Peyer's patch (tissue), 4 donors: ENCODE measurements around the gene PROX1. TPM values are rescaled to one million over a fixed set of nuclear protein-coding genes. Genes with fewer than 3 reads are reported as not detected.
A peak's percentile ranks its signal among the peaks of the same experiment; 100 is the strongest.

Experiments used
- DNase-seq, 3 donors: peaks; one replicate each; pipeline ENCODE4 v3.0.0-alpha.2; 2017 to 2019
- H3K27ac ChIP-seq, 4 donors: fragments of 200-600 bp; sonication (generic); one replicate each; pipeline ENCODE4 v1.5.1; 2016 to 2019
- H3K27me3 ChIP-seq, 2 donors: fragments of 200-600 bp; sonication (generic); one replicate each; pipeline ENCODE4 v1.5.1; 2019
- H3K36me3 ChIP-seq, 3 donors: fragments of 200-600 bp; sonication (generic); one replicate each; pipeline ENCODE4 v1.5.1; 2016 to 2019
- H3K4me1 ChIP-seq, 4 donors: fragments of 200-600 bp; sonication (generic); one replicate each; pipeline ENCODE4 v1.5.1; 2016 to 2019
- H3K4me3 ChIP-seq, 4 donors: fragments of 200-600 bp; sonication (generic); 1 replicate in 3 of 4; 2 replicates in 1 of 4; pipeline ENCODE4 v1.5.1; 2016 to 2019; ENCODE audit warnings: mild to moderate bottlenecking in 1 of 4
- H3K9me3 ChIP-seq, 4 donors: fragments of 200-600 bp; sonication (generic); one replicate each; pipeline ENCODE4 v1.5.1; 2016 to 2019; ENCODE audit warnings: mild to moderate bottlenecking in 1 of 4
- CTCF ChIP-seq, 6 experiments: fragments of 450-650 bp in 4 of 6; fragments of 200-600 bp in 2 of 6; sonication (generic) in 1 of 6; IDR thresholded peaks; one replicate each; pipeline ENCODE4 v1.5.1; 2017 to 2019; ENCODE audit warnings: antibody characterized with exemption in 6 of 6, mild to moderate bottlenecking in 3 of 6, moderate library complexity in 1 of 6
- POLR2A ChIP-seq, 2 donors: fragments of 450-650 bp; IDR thresholded peaks; one replicate each; pipeline ENCODE4 v1.5.1; 2017; ENCODE audit warnings: antibody characterized with exemption in 2 of 2, mild to moderate bottlenecking in 2 of 2, moderate library complexity in 2 of 2
- total RNA-seq, 4 donors: library from RNA; depleted of rRNA; stranded (reverse); fragments of >200 nt; gene quantifications; one replicate each; pipeline ENCODE4 v1.1.0, GENCODE V29; 2016

Gene PROX1
- total RNA-seq, 4 donors from 2014 or later = 7.4 to 26.4 (median 13.7) TPM

DNA sequence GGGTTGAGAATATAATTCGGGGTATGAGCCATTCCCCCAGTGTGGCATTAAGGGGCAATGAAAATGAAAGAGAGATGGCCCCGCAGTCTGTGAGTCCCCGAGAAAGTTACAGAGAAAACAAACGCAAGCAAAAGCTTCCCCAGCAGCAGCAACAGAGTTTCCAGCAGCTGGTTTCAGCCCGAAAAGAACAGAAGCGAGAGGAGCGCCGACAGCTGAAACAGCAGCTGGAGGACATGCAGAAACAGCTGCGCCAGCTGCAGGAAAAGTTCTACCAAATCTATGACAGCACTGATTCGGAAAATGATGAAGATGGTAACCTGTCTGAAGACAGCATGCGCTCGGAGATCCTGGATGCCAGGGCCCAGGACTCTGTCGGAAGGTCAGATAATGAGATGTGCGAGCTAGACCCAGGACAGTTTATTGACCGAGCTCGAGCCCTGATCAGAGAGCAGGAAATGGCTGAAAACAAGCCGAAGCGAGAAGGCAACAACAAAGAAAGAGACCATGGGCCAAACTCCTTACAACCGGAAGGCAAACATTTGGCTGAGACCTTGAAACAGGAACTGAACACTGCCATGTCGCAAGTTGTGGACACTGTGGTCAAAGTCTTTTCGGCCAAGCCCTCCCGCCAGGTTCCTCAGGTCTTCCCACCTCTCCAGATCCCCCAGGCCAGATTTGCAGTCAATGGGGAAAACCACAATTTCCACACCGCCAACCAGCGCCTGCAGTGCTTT, 9.4 kb downstream of the PROX1 start:
- no peak for TF ChIP-seq POLR2A (IDR thresholded peaks at IDR 0.05)
- TF ChIP-seq CTCF (IDR thresholded peaks at IDR 0.05) = no peak
- H3K4me3 ChIP-seq = peak overlapping the region in 2 of 4 donors; percentile 5 to 12
- H3K4me1 ChIP-seq = no peaks in the 10 kb centered on the region
- no peak for DNase-seq
- no peaks in the 10 kb centered on the region for H3K9me3 ChIP-seq
- H3K36me3 ChIP-seq = no peaks in the 10 kb centered on the region
- peak overlapping the region in 1 of 4 donors; percentile 33 for H3K27ac ChIP-seq
- H3K27me3 ChIP-seq = no peaks in the 10 kb centered on the region

DNA sequence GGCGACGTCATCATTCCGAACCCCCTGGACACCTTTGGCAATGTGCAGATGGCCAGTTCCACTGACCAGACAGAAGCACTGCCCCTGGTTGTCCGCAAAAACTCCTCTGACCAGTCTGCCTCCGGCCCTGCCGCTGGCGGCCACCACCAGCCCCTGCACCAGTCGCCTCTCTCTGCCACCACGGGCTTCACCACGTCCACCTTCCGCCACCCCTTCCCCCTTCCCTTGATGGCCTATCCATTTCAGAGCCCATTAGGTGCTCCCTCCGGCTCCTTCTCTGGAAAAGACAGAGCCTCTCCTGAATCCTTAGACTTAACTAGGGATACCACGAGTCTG, 10.0 kb downstream of the PROX1 start:
- no peak overlapping the region for H3K27ac ChIP-seq
- no peaks in the 10 kb centered on the region for H3K4me1 ChIP-seq
- H3K9me3 ChIP-seq = no peaks in the 10 kb centered on the region
- no peak for DNase-seq
- no peak overlapping the region for H3K4me3 ChIP-seq
- TF ChIP-seq CTCF (IDR thresholded peaks at IDR 0.05) (no peak), POLR2A (IDR thresholded peaks at IDR 0.05) (no peak)
- no peaks in the 10 kb centered on the region for H3K36me3 ChIP-seq
- H3K27me3 ChIP-seq = no peaks in the 10 kb centered on the region

DNA sequence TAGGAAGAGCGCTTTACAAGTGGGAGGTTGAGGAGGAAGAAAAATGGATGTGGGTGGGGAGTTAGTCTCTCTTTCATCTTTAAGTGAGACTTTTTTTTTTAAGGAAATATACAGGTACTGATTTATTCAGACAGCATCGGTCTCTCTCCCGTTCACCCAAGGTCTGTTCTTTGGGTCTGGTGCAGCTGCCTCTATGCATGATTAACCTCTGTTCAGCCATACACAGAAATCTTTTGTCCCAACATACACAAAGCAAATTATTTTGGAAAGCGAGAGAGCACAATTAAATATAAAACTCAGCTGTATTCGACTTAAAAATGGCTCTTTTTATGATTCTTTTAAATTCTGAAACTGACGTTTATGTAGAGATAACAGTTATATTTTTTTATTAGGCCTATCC, 11.0 kb downstream of the PROX1 start:
- Histone ChIP-seq H3K4me1 (no peaks in the 10 kb centered on the region), H3K4me3 (no peak overlapping the region), H3K9me3 (no peaks in the 10 kb centered on the region), H3K36me3 (no peaks in the 10 kb centered on the region), H3K27me3 (no peaks in the 10 kb centered on the region), H3K27ac (no peak overlapping the region)
- no peak for TF ChIP-seq POLR2A (IDR thresholded peaks at IDR 0.05)
- no peak for TF ChIP-seq CTCF (IDR thresholded peaks at IDR 0.05)
- no peak for DNase-seq

DNA sequence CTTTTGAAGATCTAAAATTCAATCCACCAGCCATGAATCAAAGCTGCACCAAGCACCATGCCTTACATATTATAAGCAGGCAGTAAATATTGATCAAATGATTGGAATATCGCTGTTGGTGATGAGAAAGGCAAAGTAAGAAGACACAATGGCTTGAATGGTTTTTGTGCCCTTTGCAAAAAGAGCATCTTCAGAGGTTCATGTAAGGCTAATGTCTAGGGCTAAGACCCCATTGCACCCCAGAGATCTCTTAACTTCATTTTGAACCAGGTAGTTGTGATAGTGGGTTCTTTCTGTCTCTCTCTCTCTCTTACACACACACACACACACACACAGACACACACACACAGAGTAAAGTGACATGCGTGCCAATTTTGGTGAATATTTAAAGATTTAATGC, 12.0 kb downstream of the PROX1 start:
- no peaks in the 10 kb centered on the region for H3K9me3 ChIP-seq
- no peak for DNase-seq
- no peak overlapping the region for H3K27ac ChIP-seq
- H3K27me3 ChIP-seq = no peaks in the 10 kb centered on the region
- TF ChIP-seq POLR2A (IDR thresholded peaks at IDR 0.05) (no peak), CTCF (IDR thresholded peaks at IDR 0.05) (no peak)
- H3K36me3 ChIP-seq = no peaks in the 10 kb centered on the region
- H3K4me1 ChIP-seq = no peaks in the 10 kb centered on the region
- no peak overlapping the region for H3K4me3 ChIP-seq

DNA sequence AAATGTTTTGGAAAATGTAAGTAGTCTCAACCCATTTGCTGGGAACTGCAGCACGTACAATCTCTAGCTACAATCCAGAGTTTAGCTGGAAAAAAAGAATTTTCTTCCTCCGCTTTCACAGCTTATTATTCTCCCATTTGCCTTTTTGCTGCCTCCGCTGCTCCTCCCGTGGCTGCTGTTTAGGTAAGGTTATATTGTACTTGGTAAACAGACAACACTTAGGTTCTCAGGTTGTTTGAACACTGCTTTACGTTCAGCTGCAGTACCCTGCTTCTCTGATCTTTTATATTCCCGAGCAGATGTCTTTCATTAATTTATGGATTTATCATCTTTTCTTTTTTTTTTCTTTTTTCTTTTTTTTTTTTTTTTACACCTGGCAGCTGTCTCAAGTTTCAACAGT, 14.3 kb downstream of the PROX1 start:
- Histone ChIP-seq H3K4me3 (no peak overlapping the region), H3K9me3 (no peaks in the 10 kb centered on the region), H3K36me3 (no peaks in the 10 kb centered on the region), H3K4me1 (no peaks in the 10 kb centered on the region), H3K27ac (no peak overlapping the region), H3K27me3 (no peaks in the 10 kb centered on the region)
- no peak for DNase-seq
- TF ChIP-seq CTCF (IDR thresholded peaks at IDR 0.05) (no peak), POLR2A (IDR thresholded peaks at IDR 0.05) (no peak)

DNA sequence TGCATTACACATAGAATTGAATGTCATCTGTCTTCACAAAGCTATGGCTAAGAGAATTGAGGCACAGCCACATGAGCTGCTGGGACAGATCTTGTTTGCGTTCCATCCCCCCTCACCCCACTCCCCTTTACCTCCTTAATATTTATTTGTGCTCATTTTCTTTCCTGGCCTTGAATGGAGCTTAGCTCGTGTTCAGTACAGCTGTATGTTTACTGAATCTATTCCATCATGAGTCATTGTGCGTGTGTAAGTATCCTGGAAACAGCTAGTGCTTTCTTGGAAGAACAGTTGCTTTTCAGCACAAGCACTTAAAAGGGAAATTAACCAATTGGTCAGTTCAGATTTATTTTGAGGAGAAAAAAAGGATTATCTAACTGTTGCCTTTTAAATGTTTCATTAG, 14.7 kb downstream of the PROX1 start:
- DNase-seq = no peak
- H3K27ac ChIP-seq = no peak overlapping the region
- H3K27me3 ChIP-seq = no peaks in the 10 kb centered on the region
- H3K9me3 ChIP-seq = no peaks in the 10 kb centered on the region
- no peak for TF ChIP-seq CTCF (IDR thresholded peaks at IDR 0.05)
- no peak for TF ChIP-seq POLR2A (IDR thresholded peaks at IDR 0.05)
- no peaks in the 10 kb centered on the region for H3K36me3 ChIP-seq
- no peak overlapping the region for H3K4me3 ChIP-seq
- H3K4me1 ChIP-seq = no peaks in the 10 kb centered on the region
